Effector CD4-positive, alpha-beta T cell (primary cell): ENCODE measurements around the gene ZNF785.
"Not testable (repeated sequence)": the region's sequence is repeated elsewhere in the genome, so short reads cannot be mapped to it uniquely, and the experiment has no call there.

Experiments
- DNase-seq: peaks from one replicate; pipeline ENCODE4 v3.0.0-alpha.2; 2020

The ZNF785 gene

DNA sequence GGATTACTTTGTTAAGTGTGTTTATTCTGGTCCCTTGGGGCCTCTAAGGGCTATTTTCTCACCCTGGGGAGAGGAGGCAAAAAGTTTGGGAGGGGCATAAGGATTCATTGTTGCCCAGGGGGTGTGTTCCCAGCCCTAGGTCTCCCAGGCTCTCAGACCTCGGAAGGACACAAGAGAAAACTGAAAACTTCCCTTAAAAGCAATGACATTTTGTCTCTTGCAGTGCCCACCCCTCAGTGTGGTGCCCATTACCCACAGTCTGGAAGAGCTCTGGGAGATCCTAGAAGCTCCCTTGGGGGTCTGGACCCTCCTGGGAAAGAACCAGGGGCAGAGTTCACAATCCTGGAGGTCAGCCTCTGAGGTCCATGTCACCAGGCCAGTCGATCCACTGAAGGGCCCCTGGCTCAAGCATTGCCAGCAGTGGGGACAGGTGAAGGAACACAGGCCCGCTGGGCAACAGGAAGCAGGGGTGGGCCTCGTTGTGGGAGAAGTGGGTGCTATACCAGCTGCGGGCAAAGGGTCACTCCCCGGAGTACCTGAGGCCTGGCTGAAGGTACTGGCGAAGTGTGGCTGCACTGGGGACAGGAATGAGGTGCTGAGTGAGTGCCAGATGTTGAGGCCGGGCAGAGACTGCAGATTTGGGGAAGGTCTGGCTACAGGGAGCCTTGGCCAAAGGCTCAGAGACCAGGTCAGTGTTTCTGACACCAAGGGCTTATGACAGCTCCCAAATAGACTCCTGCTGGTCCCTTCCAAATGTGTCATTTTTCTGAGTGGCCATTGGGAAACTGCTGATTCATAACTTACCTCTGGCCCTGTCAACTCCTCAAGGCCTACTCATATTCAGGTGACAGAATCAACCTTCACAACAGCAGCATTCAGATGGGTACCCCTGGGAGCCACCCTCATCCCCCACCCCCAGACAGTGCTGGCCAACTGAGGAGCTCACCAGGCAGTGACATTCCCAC lies 46.2 kb downstream of the ZNF785 start:
- no peak for DNase-seq

DNA sequence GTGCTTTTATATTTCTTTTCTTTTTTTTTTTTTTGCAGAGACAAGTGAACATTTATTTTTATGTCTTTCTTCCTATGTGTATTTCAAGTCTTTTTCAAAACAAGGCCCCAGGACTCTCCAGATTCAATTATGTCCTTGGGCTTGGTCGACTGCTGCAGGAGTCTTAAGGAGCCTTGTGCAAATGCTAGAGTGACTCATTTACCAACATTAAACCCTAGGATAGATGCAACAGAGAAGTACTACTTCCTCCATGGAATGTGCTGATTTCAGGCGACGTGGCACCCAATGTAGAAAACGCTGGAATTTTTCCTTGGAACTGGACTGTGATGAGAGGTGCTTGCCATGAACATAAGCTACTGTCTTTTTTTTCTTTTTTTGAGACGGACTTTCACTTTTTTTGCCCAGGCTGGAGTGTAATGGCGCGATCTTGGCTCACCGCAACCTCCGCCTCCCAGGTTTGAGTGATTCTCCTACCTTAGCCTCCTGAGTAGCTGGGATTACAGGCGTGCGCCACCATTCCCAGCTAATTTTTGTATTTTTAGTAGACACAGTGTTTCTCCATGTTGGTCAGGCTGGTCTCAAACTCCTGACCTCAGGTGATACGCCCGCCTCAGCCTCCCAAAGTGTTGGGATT lies 49.0 kb downstream of the ZNF785 start:
- not testable (repeated sequence) for DNase-seq

- peak; percentile 42 for DNase-seq
Observed at GRCh38 chr16:30535777-30536190, 49.7 kb downstream of the ZNF785 start.

- peak; percentile 29 for DNase-seq
Observed at GRCh38 chr16:30535106-30535776, 50.3 kb downstream of the ZNF785 start.

- DNase-seq, result peak; percentile 94
Observed at GRCh38 chr16:30534368-30535105, 51.0 kb downstream of the ZNF785 start, which contains the start of gene ZNF747. ZNF747 (minus strand) TSS chr16:30534858; CDS start chr16:30534679, 179 bp downstream.

DNA sequence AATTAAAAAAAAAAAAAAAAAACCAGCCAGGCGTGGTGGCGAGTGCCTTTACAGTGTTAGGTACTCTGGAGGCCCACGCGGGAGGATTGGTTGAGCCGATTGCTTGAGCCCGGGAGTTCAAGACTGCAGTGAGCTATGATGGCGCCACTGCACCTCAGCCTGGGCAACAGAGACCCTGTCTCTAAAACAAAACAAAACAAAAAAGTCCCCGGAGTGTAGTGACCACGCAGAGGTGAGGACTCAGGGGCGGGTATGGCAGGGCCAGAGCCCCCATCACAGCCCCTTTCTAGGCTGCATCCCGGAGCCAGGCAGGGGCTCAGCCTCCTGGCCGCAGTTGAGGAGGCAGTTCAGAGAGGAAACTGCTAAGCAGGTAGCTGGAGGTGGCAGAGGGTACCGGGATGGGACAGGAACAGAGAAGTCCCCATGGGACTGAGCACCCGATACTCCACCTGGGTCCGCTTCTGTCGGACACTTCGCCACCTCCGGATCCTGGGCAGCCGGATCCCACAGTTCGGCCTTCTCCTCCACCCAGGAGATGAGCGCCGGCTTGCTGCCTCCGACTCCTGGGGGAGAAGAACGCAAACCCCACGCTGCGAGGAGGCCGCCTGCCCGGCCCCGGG lies 51.6 kb downstream of the ZNF785 start:
- DNase-seq, result no peak

GRCh38 chr16:30533146-30533522 lies 52.4 kb downstream of the ZNF785 start:
- DNase-seq, result no peak

DNA sequence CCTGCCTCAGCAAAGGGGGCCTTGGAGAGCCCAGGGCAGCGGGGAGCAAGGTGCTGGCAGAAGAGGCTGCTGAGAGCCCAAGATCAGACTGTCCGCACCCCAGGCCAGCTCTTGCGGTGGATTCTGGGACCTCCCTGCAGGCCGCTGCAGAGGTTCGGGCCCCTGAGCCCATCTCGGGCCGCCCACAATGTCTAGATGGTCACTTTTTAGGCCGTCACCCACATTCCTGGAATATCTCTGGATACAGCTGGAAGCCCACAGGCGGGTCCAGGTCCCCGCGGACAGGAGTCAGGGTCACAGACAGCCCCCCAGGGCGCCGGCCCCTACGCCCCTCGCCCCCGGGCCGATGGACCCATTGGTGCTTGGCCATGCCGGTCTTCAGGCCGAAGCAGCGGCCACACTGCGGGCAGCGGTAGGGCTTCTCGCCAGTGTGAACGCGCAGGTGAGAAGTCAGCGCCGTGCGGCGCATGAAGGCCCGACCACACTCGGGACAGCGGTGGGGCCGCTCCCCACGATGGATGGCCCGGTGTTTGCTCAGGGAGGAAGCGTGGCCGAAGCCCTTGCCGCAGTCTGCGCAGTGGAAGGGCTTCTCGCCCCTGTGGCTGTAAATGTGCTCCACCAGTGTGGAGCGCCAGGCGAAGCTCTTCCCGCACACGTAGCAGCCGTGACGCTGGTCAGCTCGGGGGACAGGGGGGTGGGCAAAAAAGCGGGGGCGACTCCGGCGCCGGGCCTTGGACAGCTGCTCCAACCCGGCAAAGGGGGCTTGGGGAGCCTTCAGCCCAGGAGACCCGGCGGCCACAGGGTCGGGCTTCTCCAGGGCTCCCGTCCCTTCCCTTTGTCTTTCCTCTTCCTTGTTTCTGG lies 53.0 kb downstream of the ZNF785 start:
- DNase-seq, result no peak
